Measurements from ENCODE around the gene ZNF574.
"Not testable (repeated sequence)": the region's sequence is repeated elsewhere in the genome, so short reads cannot be mapped to it uniquely, and the experiment has no call there.

Gene ZNF574

DNA sequence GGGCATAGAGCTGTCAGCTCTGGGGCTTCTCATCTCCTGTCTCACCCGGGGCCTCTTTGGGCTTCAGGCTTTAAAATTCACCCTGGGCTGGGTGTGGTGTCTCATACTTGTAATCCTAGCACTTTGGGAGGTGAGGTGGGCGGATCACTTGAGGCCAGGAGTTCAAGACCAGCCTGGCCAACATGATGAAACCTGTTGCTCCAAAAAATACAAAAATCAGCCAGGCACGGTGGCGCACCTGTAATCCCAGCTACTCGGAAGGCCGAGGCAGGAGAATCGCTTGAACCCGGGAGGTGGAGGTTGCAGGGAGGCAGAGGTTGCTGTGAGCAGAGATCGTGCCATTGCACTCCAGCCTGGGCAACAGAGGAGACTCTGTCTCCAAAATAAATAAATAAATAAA lies 35.5 kb upstream of the ZNF574 start:
- H3K27me3 ChIP-seq (ENCODE audit: control insufficient read depth, insufficient read depth, low read length); H3K27ac ChIP-seq (ENCODE audit: low read length); H3K9ac ChIP-seq (ENCODE audit: low read length); H3K4me3 ChIP-seq (ENCODE audit: low read length); H3K4me1 ChIP-seq (ENCODE audit: control insufficient read depth, low read depth, low read length); H3K9me3 ChIP-seq (ENCODE audit: control insufficient read depth, low read depth, low read length): not testable (repeated sequence)
- peaks cover 59% of the 10 kb centered on the region for H3K36me3 ChIP-seq (ENCODE audit: control insufficient read depth, low read depth, low read length)

GRCh38 chr19:42042455-42043170 lies 33.4 kb upstream of the ZNF574 start:
- Histone ChIP-seq H3K4me1 (ENCODE audit: control insufficient read depth, low read depth, low read length) (no peaks in the 10 kb centered on the region), H3K9me3 (ENCODE audit: control insufficient read depth, low read depth, low read length) (no peaks in the 10 kb centered on the region), H3K27me3 (ENCODE audit: control insufficient read depth, insufficient read depth, low read length) (no peaks in the 10 kb centered on the region), H3K36me3 (ENCODE audit: control insufficient read depth, low read depth, low read length) (peaks cover 65% of the 10 kb centered on the region), H3K27ac (ENCODE audit: low read length) (no peak overlapping the region), H3K4me3 (ENCODE audit: low read length) (no peak overlapping the region), H3K9ac (ENCODE audit: low read length) (no peak overlapping the region)

- Histone ChIP-seq H3K36me3 (ENCODE audit: control insufficient read depth, low read depth, low read length) (peaks cover 48% of the 10 kb centered on the region), H3K27ac (ENCODE audit: low read length) (no peak overlapping the region), H3K9ac (ENCODE audit: low read length) (no peak overlapping the region), H3K4me3 (ENCODE audit: low read length) (no peak overlapping the region), H3K27me3 (ENCODE audit: control insufficient read depth, insufficient read depth, low read length) (no peaks in the 10 kb centered on the region), H3K9me3 (ENCODE audit: control insufficient read depth, low read depth, low read length) (no peaks in the 10 kb centered on the region), H3K4me1 (ENCODE audit: control insufficient read depth, low read depth, low read length) (no peaks in the 10 kb centered on the region)
Measured at GRCh38 chr19:42045575-42045974, 30.4 kb upstream of the ZNF574 start.

DNA sequence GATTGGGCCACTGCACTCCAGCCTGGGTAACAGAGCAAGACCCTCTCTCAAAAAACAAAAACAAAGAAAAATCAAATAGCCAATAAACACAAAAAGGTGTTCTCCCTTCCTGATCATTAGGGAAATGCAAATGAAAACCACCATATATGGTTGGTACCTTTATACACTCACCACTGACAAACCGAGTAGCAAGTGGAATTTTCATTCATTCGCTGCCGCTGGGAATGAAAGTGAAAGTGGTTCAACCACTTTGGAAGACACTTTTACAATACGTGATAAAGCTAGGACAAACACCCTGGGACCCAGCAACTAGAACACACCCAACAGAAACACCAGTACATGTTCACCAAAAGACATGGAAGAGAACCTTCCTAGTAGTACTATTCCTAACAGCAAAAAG lies 27.0 kb upstream of the ZNF574 start:
- Histone ChIP-seq H3K4me3 (ENCODE audit: low read length) (no peak overlapping the region), H3K9ac (ENCODE audit: low read length) (no peak overlapping the region), H3K27ac (ENCODE audit: low read length) (no peak overlapping the region)

DNA sequence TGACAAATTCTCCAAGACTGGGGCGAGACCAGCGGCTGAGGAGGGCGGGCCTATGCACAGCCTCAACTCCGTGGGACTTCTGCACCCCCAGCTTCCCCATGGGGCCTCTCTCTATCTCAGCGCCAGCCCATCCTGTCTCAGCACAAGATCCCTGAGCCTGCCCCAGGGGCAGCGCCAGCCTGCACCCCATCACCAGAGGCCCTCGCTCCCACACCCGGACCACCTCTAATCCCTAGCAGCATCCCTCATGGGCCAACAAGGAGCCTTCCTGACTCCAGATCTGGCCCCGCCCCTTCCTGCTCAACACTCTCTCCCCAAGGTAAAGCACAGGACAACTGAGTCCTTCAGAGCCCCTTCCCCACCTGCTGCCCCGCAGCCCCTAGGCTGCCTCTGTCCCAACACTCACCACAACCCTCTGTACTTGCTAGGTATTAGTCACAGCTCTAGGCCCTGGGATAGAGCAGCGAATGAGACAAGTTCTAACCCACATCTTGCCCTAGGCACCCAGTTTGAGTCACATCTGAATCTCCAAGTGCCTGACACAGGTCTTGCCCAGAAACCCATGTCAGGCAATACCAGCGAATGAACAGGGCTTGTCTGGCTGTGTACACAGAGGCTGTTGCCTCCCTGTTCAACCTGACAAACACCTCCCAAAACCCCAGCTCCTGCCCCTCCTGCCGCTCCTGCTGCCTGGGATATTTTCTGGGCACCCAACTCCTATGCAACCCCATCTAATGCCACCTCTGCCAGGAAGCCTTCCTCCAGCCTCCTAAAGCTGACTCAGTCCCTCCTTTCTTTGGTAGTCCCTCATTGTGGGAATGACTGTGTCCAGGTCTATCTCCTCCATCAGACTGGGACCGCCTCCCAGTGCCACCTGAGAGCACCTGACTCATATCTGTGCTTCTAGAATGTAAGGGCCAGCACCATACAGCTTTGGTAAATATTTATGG lies 24.5 kb upstream of the ZNF574 start:
- Histone ChIP-seq H3K27ac (ENCODE audit: low read length) (no peak overlapping the region), H3K9ac (ENCODE audit: low read length) (no peak overlapping the region)

More for the DNA sequence above, 27.0 kb upstream of the ZNF574 start:
- Histone ChIP-seq H3K4me1 (ENCODE audit: control insufficient read depth, low read depth, low read length) (no peaks in the 10 kb centered on the region), H3K27me3 (ENCODE audit: control insufficient read depth, insufficient read depth, low read length) (no peaks in the 10 kb centered on the region), H3K9me3 (ENCODE audit: control insufficient read depth, low read depth, low read length) (no peaks in the 10 kb centered on the region), H3K36me3 (ENCODE audit: control insufficient read depth, low read depth, low read length) (peaks cover 48% of the 10 kb centered on the region)

DNA sequence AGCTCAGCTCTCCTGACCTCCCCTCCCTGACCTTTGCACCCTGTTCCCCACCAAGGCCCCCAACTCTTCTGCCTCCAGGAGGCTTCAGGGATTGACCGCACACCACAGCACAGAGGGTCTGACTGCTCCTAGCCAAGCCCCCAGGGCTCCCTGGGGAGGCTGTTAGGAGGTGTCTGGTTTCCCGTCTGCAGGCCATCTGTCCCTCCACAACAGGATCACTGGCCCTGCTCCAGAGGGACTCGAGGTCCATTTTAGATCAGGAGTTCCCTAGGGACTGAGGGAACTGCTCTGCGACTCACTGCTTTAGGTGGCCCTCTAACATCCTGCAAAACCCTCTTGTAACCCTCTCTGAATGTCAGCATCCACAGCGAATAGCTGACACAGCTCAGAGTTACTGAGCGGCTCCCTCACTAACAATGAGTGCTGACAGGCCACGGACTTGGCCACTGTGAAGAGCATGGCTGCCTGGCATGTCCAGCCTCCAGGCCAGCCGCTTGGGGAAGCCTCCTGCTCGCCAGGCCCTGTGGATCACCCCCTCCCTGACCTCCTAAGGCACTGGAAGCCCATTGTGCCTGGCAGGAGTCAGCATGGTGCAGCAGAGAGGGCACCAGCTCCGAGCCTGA lies 23.6 kb upstream of the ZNF574 start:
- Histone ChIP-seq H3K27ac (ENCODE audit: low read length) (no peak overlapping the region), H3K27me3 (ENCODE audit: control insufficient read depth, insufficient read depth, low read length) (no peaks in the 10 kb centered on the region), H3K36me3 (ENCODE audit: control insufficient read depth, low read depth, low read length) (peaks cover 51% of the 10 kb centered on the region), H3K4me3 (ENCODE audit: low read length) (no peak overlapping the region), H3K4me1 (ENCODE audit: control insufficient read depth, low read depth, low read length) (no peaks in the 10 kb centered on the region), H3K9me3 (ENCODE audit: control insufficient read depth, low read depth, low read length) (no peaks in the 10 kb centered on the region), H3K9ac (ENCODE audit: low read length) (no peak overlapping the region)

More for the DNA sequence above, 24.5 kb upstream of the ZNF574 start:
- no peak overlapping the region for H3K4me3 ChIP-seq (ENCODE audit: low read length)
- peaks cover 44% of the 10 kb centered on the region for H3K36me3 ChIP-seq (ENCODE audit: control insufficient read depth, low read depth, low read length)
- H3K9me3 ChIP-seq (ENCODE audit: control insufficient read depth, low read depth, low read length): no peaks in the 10 kb centered on the region
- no peaks in the 10 kb centered on the region for H3K27me3 ChIP-seq (ENCODE audit: control insufficient read depth, insufficient read depth, low read length)
- H3K4me1 ChIP-seq (ENCODE audit: control insufficient read depth, low read depth, low read length): no peaks in the 10 kb centered on the region

GRCh38 chr19:42053037-42053935 lies 22.7 kb upstream of the ZNF574 start:
- Histone ChIP-seq H3K9me3 (ENCODE audit: control insufficient read depth, low read depth, low read length) (no peaks in the 10 kb centered on the region), H3K9ac (ENCODE audit: low read length) (no peak overlapping the region), H3K4me3 (ENCODE audit: low read length) (no peak overlapping the region), H3K4me1 (ENCODE audit: control insufficient read depth, low read depth, low read length) (no peaks in the 10 kb centered on the region), H3K36me3 (ENCODE audit: control insufficient read depth, low read depth, low read length) (peaks cover 51% of the 10 kb centered on the region), H3K27me3 (ENCODE audit: control insufficient read depth, insufficient read depth, low read length) (no peaks in the 10 kb centered on the region), H3K27ac (ENCODE audit: low read length) (no peak overlapping the region)

GRCh38 chr19:42054205-42054604 lies 21.8 kb upstream of the ZNF574 start:
- Histone ChIP-seq H3K27me3 (ENCODE audit: control insufficient read depth, insufficient read depth, low read length) (no peaks in the 10 kb centered on the region), H3K4me3 (ENCODE audit: low read length) (no peak overlapping the region), H3K4me1 (ENCODE audit: control insufficient read depth, low read depth, low read length) (no peaks in the 10 kb centered on the region), H3K27ac (ENCODE audit: low read length) (no peak overlapping the region), H3K36me3 (ENCODE audit: control insufficient read depth, low read depth, low read length) (peaks cover 55% of the 10 kb centered on the region), H3K9ac (ENCODE audit: low read length) (no peak overlapping the region), H3K9me3 (ENCODE audit: control insufficient read depth, low read depth, low read length) (no peaks in the 10 kb centered on the region)

GRCh38 chr19:42057846-42058245 lies 18.1 kb upstream of the ZNF574 start:
- no peak overlapping the region for H3K27ac ChIP-seq (ENCODE audit: low read length)
- peaks cover 62% of the 10 kb centered on the region for H3K36me3 ChIP-seq (ENCODE audit: control insufficient read depth, low read depth, low read length)
- H3K9me3 ChIP-seq (ENCODE audit: control insufficient read depth, low read depth, low read length): no peaks in the 10 kb centered on the region
- H3K9ac ChIP-seq (ENCODE audit: low read length): no peak overlapping the region
- H3K27me3 ChIP-seq (ENCODE audit: control insufficient read depth, insufficient read depth, low read length): no peaks in the 10 kb centered on the region
- no peaks in the 10 kb centered on the region for H3K4me1 ChIP-seq (ENCODE audit: control insufficient read depth, low read depth, low read length)
- no peak overlapping the region for H3K4me3 ChIP-seq (ENCODE audit: low read length)

- no peaks in the 10 kb centered on the region for H3K27me3 ChIP-seq (ENCODE audit: control insufficient read depth, insufficient read depth, low read length)
- H3K36me3 ChIP-seq (ENCODE audit: control insufficient read depth, low read depth, low read length): peaks cover 64% of the 10 kb centered on the region
- no peaks in the 10 kb centered on the region for H3K4me1 ChIP-seq (ENCODE audit: control insufficient read depth, low read depth, low read length)
- H3K9ac ChIP-seq (ENCODE audit: low read length): no peak overlapping the region
- H3K27ac ChIP-seq (ENCODE audit: low read length): no peak overlapping the region
- H3K4me3 ChIP-seq (ENCODE audit: low read length): no peak overlapping the region
- no peaks in the 10 kb centered on the region for H3K9me3 ChIP-seq (ENCODE audit: control insufficient read depth, low read depth, low read length)
Measured at GRCh38 chr19:42059196-42059595, 16.8 kb upstream of the ZNF574 start.

GRCh38 chr19:42060117-42060516 lies 15.8 kb upstream of the ZNF574 start:
- no peak overlapping the region for H3K4me3 ChIP-seq (ENCODE audit: low read length)
- H3K4me1 ChIP-seq (ENCODE audit: control insufficient read depth, low read depth, low read length): no peaks in the 10 kb centered on the region
- H3K9ac ChIP-seq (ENCODE audit: low read length): no peak overlapping the region
- H3K27me3 ChIP-seq (ENCODE audit: control insufficient read depth, insufficient read depth, low read length): no peaks in the 10 kb centered on the region
- no peaks in the 10 kb centered on the region for H3K9me3 ChIP-seq (ENCODE audit: control insufficient read depth, low read depth, low read length)
- H3K36me3 ChIP-seq (ENCODE audit: control insufficient read depth, low read depth, low read length): peaks cover 64% of the 10 kb centered on the region
- no peak overlapping the region for H3K27ac ChIP-seq (ENCODE audit: low read length)

Measured in iPS-18a (cell line).